Caco-2 (cell line): ENCODE data around the gene SERPINI2. TPM values are rescaled to one million over a fixed set of nuclear protein-coding genes. Genes with fewer than 3 reads are reported as not detected.

Experiments used
- Bru-seq: library from RNA; stranded (reverse); fragments of 400-500 nt; gene quantifications from one replicate; lab custom pipeline; 2021; lab: Mats Ljungman, UMichigan
- BruChase-seq, 2 experiments: library from RNA; stranded (reverse); fragments of 400-500 nt; gene quantifications; one replicate each; lab custom pipeline; 2021; lab: Mats Ljungman, UMichigan
- BruUV-seq: library from RNA; stranded (reverse); fragments of 400-500 nt; replicated peaks from 2 replicates; lab custom pipeline; 2021; lab: Mats Ljungman, UMichigan
- CTCF ChIA-PET: fragments of 300-600 bp; sonication (Branson Sonifier 250); formaldehyde crosslinking; loops from one replicate; lab custom pipeline; 2022; ENCODE audit warnings: antibody characterized with exemption; lab: Charles Lee
- POLR2A ChIA-PET: fragments of 300-600 bp; sonication (Branson Sonifier 250); formaldehyde crosslinking; loops from one replicate; lab custom pipeline; 2022; ENCODE audit warnings: antibody characterized with exemption; lab: Charles Lee
- DNase-seq, 2 experiments: peaks; one replicate each; pipeline versions ENCODE4 v3.0.0 to v3.0.0-alpha.2; 2020 to 2022
- H3K27me3 ChIP-seq: replicated peaks from 2 replicates; pipeline ENCODE4 v1.6.0; 2011; ENCODE audit warnings: low read length; ENCODE audit not compliant: control insufficient read depth, insufficient read depth
- H3K36me3 ChIP-seq: 2 replicates; pipeline ENCODE4 v1.5.1; 2011; ENCODE audit warnings: low read length; ENCODE audit not compliant: control insufficient read depth, insufficient read depth
- H3K4me1 ChIP-seq: fragments of 250-450 bp; sonication (Bioruptor Pico); 2 replicates; pipeline ENCODE4 v1.5.1; 2020; ENCODE audit warnings: mild to moderate bottlenecking
- H3K4me3 ChIP-seq: 2 replicates; pipeline ENCODE4 v1.5.1; 2011; ENCODE audit warnings: low read depth, mild to moderate bottlenecking, control low read depth, low read length
- H3K9me3 ChIP-seq: fragments of 250-450 bp; sonication (Bioruptor Pico); 2 replicates; pipeline ENCODE4 v1.5.1; 2020; ENCODE audit warnings: mild to moderate bottlenecking, moderate library complexity
- H3K27ac Mint-ChIP-seq: one replicate; pipeline ENCODE4 v1.8.0; 2022; ENCODE audit warnings: mixed read lengths; ENCODE audit not compliant: unreplicated experiment
- H3K27me3 Mint-ChIP-seq: one replicate; pipeline ENCODE4 v1.8.0; 2022; ENCODE audit warnings: mixed read lengths; ENCODE audit not compliant: insufficient read depth, unreplicated experiment
- H3K36me3 Mint-ChIP-seq: one replicate; pipeline ENCODE4 v1.8.0; 2022; ENCODE audit warnings: mild to moderate bottlenecking, mixed read lengths; ENCODE audit not compliant: insufficient read depth, unreplicated experiment
- H3K4me1 Mint-ChIP-seq: one replicate; pipeline ENCODE4 v1.8.0; 2022; ENCODE audit warnings: low read depth, mixed read lengths; ENCODE audit not compliant: unreplicated experiment
- H3K4me3 Mint-ChIP-seq: one replicate; pipeline ENCODE4 v1.8.0; 2022; ENCODE audit warnings: mild to moderate bottlenecking, moderate library complexity, mixed read lengths; ENCODE audit not compliant: unreplicated experiment
- H3K9me3 Mint-ChIP-seq: one replicate; pipeline ENCODE4 v1.8.0; 2022; ENCODE audit warnings: mixed read lengths; ENCODE audit not compliant: unreplicated experiment
- intact Hi-C: fragments of 100-400 bp; cut with micrococcal nuclease; formaldehyde crosslinking; loops from one replicate; pipeline ENCODE4 v1.10.0; 2022; ENCODE audit not compliant: unreplicated experiment
- long read RNA-seq: library from polyadenylated mRNA; stranded (forward); transcript quantifications from one replicate; pipeline ENCODE4 v2.0.0, GENCODE V29; 2022
- total RNA-seq: library from RNA; stranded (reverse); gene quantifications from 2 replicates; pipeline ENCODE4 v1.2.3, GENCODE V29; 2022
- TF ChIP-seq, protein P1 (sequence below), 2 experiments: fragments of 200-600 bp in 1 of 2; IDR thresholded peaks; 1 replicate in 1 of 2; 2 replicates in 1 of 2; pipeline versions ENCODE4 v1.5.1 to v1.8.0; 2011 to 2022; ENCODE audit warnings: antibody characterized with exemption in 1 of 2, control low read depth in 1 of 2, inconsistent platforms in 1 of 2, low read depth in 1 of 2, low read length in 1 of 2, mild to moderate bottlenecking in 1 of 2, moderate library complexity in 1 of 2; ENCODE audit not compliant: insufficient read depth in 1 of 2, severe bottlenecking in 1 of 2, unreplicated experiment in 1 of 2

The SERPINI2 gene, protein sequence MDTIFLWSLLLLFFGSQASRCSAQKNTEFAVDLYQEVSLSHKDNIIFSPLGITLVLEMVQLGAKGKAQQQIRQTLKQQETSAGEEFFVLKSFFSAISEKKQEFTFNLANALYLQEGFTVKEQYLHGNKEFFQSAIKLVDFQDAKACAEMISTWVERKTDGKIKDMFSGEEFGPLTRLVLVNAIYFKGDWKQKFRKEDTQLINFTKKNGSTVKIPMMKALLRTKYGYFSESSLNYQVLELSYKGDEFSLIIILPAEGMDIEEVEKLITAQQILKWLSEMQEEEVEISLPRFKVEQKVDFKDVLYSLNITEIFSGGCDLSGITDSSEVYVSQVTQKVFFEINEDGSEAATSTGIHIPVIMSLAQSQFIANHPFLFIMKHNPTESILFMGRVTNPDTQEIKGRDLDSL
- not detected in 2 replicates for total RNA-seq
- percentile 18 among the genes with signal in this experiment for Bru-seq, nascent RNA
- BruChase-seq, experiment 1, labeled RNA remaining after a 2-hour chase, result percentile 22 among the genes with signal in this experiment
- BruChase-seq, experiment 2, labeled RNA remaining after a 6-hour chase, result percentile 23 among the genes with signal in this experiment
- long read RNA-seq, partial matches to known transcripts, result 0 of 1 reads
- long read RNA-seq, other reads (novel, unspliced or antisense), result 1 of 1 reads

DNA sequence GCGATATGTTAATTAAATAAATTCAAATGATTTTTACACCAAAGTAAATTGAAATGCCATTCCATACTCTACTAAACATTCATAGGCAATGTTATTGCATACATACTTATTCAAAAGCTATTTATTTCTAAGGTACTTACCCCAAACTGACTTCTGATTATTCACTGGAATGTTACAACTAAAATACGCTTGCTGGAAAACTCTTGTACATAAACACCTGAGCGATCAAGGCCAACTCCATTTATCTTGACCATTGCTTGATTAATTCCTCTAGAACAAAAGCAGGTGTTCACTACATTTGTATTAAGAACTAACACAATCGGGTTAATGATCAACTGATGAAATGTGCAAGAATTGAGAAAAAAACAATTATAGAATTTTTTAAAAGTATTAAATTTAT lies at the start of gene SERPINI2:
SERPINI2 (minus strand) TSS at position 180 of the 400 bp plus-strand sequence. CDS start 2,208 bp downstream, outside the sequence.
- H3K36me3 ChIP-seq, result no peaks in the 10 kb centered on the region
- Mint-ChIP-seq H3K36me3 (no peaks in the 10 kb centered on the region), H3K27me3 (no peaks in the 10 kb centered on the region), H3K27ac (no peak within 1 kb of the TSS), H3K9me3 (no peaks in the 10 kb centered on the region), H3K4me3 (no peak within 1 kb of the TSS), H3K4me1 (peaks cover 6% of the 10 kb centered on the region)
- intact Hi-C loops, result no loop called here
- BruUV-seq, result no TSS peak
- no peaks in the 10 kb centered on the region; the same call in 1 of the 2 replicates for H3K4me1 ChIP-seq
- TF ChIP-seq, protein P1, sequence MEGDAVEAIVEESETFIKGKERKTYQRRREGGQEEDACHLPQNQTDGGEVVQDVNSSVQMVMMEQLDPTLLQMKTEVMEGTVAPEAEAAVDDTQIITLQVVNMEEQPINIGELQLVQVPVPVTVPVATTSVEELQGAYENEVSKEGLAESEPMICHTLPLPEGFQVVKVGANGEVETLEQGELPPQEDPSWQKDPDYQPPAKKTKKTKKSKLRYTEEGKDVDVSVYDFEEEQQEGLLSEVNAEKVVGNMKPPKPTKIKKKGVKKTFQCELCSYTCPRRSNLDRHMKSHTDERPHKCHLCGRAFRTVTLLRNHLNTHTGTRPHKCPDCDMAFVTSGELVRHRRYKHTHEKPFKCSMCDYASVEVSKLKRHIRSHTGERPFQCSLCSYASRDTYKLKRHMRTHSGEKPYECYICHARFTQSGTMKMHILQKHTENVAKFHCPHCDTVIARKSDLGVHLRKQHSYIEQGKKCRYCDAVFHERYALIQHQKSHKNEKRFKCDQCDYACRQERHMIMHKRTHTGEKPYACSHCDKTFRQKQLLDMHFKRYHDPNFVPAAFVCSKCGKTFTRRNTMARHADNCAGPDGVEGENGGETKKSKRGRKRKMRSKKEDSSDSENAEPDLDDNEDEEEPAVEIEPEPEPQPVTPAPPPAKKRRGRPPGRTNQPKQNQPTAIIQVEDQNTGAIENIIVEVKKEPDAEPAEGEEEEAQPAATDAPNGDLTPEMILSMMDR (IDR thresholded peaks at IDR 0.05; ENCODE audit: insufficient read depth in 1 of 2, low read depth in 1 of 2, low read length in 1 of 2, severe bottlenecking in 1 of 2, unreplicated experiment in 1 of 2), result no peak
- H3K9me3 ChIP-seq, result no peaks in the 10 kb centered on the region
- ChIA-PET CTCF (no interaction called here), POLR2A (no interaction called here)
- H3K4me3 ChIP-seq, result no peak within 1 kb of the TSS
- DNase-seq, result no peak
- H3K27me3 ChIP-seq, result no peaks in the 10 kb centered on the region

DNA sequence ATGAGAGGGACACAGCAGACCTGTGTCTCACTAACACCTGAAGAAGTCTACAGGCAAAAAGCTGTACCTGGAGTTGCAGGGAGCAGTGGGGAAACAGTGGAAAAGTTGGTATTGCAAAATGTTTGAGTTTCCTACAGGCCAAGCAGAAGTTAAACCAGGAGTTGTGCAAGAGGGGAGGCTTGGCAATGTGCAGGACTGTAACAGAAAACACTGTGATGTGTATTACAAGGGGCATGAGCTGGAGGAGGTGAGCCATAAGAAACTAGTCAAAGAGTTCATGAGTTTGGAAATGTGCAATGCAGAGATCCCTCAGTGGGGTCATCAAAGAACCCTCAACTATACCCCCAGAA lies 47.1 kb upstream of the SERPINI2 start:
- Histone ChIP-seq H3K27me3 (no peaks in the 10 kb centered on the region), H3K4me3 (no peak overlapping the region), H3K9me3 (no peaks in the 10 kb centered on the region), H3K4me1 (no peaks in the 10 kb centered on the region), H3K36me3 (no peaks in the 10 kb centered on the region)
- TF ChIP-seq, protein P1 (IDR thresholded peaks at IDR 0.05; ENCODE audit: insufficient read depth in 1 of 2, low read depth in 1 of 2, low read length in 1 of 2, severe bottlenecking in 1 of 2, unreplicated experiment in 1 of 2), result no peak
- H3K4me3 Mint-ChIP-seq, result no peak overlapping the region
- no peaks in the 10 kb centered on the region for H3K4me1 Mint-ChIP-seq
- H3K27me3 Mint-ChIP-seq, result no peaks in the 10 kb centered on the region
- intact Hi-C loops, result no loop called here
- POLR2A ChIA-PET, result no interaction called here
- no TSS peak for BruUV-seq
- H3K36me3 Mint-ChIP-seq, result no peaks in the 10 kb centered on the region
- no peaks in the 10 kb centered on the region for H3K9me3 Mint-ChIP-seq
- DNase-seq, result peak in 1 of 2 experiments; percentile 6
- CTCF ChIA-PET, result no interaction called here
- H3K27ac Mint-ChIP-seq, result no peak overlapping the region

GRCh38 chr3:167520266-167521005 lies 46.6 kb upstream of the SERPINI2 start:
- H3K9me3 Mint-ChIP-seq, result no peaks in the 10 kb centered on the region
- no peaks in the 10 kb centered on the region for H3K4me1 Mint-ChIP-seq
- H3K4me3 Mint-ChIP-seq, result no peak overlapping the region
- ChIA-PET CTCF (no interaction called here), POLR2A (no interaction called here)
- no peaks in the 10 kb centered on the region for H3K36me3 ChIP-seq
- H3K4me3 ChIP-seq, result no peak overlapping the region
- no peaks in the 10 kb centered on the region for H3K36me3 Mint-ChIP-seq
- DNase-seq, result no peak
- H3K27ac Mint-ChIP-seq, result no peak overlapping the region
- BruUV-seq, result no TSS peak
- TF ChIP-seq, protein P1 (IDR thresholded peaks at IDR 0.05; ENCODE audit: insufficient read depth in 1 of 2, low read depth in 1 of 2, low read length in 1 of 2, severe bottlenecking in 1 of 2, unreplicated experiment in 1 of 2), result no peak
- no peaks in the 10 kb centered on the region for H3K9me3 ChIP-seq
- H3K27me3 Mint-ChIP-seq, result no peaks in the 10 kb centered on the region
- intact Hi-C loops, result no loop called here
- H3K27me3 ChIP-seq, result no peaks in the 10 kb centered on the region
- no peaks in the 10 kb centered on the region for H3K4me1 ChIP-seq
